ENCODE results near the gene CMTR1.

DNA sequence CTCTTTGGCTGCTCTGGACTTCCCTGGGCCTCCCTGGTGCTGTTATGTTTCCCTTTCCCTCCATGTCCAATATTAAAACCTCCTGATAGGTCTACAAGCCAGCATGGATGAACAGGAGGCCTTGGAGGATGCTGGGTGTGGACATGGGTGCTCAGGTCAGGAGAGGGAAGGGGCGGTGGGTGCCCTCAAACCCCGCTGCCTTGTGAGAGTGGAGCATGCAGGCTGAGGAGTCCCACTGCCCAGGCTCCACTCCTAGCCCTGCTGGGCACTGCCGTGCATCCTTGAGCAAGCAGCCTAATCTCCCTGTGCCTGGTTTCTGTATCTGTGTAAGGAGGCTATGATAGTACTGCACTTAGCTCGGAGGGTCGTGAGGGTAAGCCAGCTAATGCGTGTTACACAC lies 85.1 kb downstream of the CMTR1 start:
- TF ChIP-seq, protein P1, sequence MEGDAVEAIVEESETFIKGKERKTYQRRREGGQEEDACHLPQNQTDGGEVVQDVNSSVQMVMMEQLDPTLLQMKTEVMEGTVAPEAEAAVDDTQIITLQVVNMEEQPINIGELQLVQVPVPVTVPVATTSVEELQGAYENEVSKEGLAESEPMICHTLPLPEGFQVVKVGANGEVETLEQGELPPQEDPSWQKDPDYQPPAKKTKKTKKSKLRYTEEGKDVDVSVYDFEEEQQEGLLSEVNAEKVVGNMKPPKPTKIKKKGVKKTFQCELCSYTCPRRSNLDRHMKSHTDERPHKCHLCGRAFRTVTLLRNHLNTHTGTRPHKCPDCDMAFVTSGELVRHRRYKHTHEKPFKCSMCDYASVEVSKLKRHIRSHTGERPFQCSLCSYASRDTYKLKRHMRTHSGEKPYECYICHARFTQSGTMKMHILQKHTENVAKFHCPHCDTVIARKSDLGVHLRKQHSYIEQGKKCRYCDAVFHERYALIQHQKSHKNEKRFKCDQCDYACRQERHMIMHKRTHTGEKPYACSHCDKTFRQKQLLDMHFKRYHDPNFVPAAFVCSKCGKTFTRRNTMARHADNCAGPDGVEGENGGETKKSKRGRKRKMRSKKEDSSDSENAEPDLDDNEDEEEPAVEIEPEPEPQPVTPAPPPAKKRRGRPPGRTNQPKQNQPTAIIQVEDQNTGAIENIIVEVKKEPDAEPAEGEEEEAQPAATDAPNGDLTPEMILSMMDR (conservative IDR thresholded peaks at IDR 0.05; ENCODE audit: low read depth, low read length) = no peak
- TF ChIP-seq EZH2 (IDR thresholded peaks at IDR 0.05; ENCODE audit: low read length, unreplicated experiment) (no peak), EZH2phosphoT487 (IDR thresholded peaks at IDR 0.05; ENCODE audit: borderline replicate concordance, low read length) (no peak)

All from PC-3 (cell line).